ENCODE data around the gene ETNK1. TPM values are rescaled to one million over a fixed set of nuclear protein-coding genes. Genes with fewer than 3 reads are reported as not detected.

Gene ETNK1, protein sequence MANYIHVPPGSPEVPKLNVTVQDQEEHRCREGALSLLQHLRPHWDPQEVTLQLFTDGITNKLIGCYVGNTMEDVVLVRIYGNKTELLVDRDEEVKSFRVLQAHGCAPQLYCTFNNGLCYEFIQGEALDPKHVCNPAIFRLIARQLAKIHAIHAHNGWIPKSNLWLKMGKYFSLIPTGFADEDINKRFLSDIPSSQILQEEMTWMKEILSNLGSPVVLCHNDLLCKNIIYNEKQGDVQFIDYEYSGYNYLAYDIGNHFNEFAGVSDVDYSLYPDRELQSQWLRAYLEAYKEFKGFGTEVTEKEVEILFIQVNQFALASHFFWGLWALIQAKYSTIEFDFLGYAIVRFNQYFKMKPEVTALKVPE
- total RNA-seq = 23.3 TPM

DNA sequence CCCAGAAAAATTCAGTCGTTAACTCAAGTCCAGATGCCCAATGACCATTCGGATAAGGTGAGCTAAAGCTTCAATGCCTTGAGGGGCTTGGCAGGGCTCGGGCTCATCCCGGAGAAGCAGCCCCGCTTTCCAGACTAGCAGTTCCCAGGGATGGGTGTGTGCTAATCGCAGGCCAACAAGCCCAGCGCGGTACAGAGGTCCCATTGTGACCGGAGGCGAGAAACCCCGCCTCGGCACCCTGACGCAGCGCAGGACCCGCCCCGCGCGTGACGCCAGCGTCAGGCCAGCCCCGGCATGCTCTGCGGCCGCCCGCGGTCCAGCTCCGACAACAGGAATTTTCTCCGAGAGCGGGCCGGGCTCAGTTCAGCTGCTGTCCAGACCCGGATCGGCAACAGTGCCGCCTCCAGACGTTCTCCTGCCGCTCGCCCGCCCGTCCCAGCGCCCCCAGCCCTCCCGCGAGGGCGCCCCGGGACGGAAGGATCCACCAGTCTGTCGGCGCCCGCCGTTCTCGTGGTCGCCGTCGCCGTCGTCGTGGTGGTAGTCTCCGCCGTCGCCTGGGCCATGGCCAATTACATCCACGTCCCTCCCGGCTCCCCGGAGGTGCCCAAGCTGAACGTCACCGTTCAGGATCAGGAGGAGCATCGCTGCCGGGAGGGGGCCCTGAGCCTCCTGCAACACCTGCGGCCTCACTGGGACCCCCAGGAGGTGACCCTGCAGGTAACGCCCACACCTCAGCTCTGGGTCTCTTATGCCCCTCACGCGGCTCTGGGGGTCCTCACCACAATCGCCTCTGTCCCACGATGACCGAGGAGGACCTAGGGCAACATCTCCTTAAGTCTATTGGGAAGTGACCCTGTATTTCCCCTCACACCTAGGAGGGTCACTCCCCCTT lies at the start of gene ETNK1:
ETNK1 (plus strand) TSS at position 302 of the 892 bp plus-strand sequence; CDS start at position 562, 260 bp downstream.
- peak within 1 kb of the TSS; percentile 78 to 90 for H3K4me3 ChIP-seq
- intact Hi-C loops (cut with DNase I) = no loop called here
- H3K4me1 ChIP-seq = peaks cover 37% of the 10 kb centered on the region
- DNase-seq (ENCODE audit: extremely low spot score in 2 of 2) = peak; percentile 96 to 97
- no peaks in the 10 kb centered on the region for H3K27me3 ChIP-seq
- peak within 1 kb of the TSS; percentile 97 for H3K27ac ChIP-seq
- TF ChIP-seq, protein P1, sequence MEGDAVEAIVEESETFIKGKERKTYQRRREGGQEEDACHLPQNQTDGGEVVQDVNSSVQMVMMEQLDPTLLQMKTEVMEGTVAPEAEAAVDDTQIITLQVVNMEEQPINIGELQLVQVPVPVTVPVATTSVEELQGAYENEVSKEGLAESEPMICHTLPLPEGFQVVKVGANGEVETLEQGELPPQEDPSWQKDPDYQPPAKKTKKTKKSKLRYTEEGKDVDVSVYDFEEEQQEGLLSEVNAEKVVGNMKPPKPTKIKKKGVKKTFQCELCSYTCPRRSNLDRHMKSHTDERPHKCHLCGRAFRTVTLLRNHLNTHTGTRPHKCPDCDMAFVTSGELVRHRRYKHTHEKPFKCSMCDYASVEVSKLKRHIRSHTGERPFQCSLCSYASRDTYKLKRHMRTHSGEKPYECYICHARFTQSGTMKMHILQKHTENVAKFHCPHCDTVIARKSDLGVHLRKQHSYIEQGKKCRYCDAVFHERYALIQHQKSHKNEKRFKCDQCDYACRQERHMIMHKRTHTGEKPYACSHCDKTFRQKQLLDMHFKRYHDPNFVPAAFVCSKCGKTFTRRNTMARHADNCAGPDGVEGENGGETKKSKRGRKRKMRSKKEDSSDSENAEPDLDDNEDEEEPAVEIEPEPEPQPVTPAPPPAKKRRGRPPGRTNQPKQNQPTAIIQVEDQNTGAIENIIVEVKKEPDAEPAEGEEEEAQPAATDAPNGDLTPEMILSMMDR (IDR thresholded peaks at IDR 0.05) = no peak
- peak; percentile 64 to 100 for TF ChIP-seq POLR2AphosphoS5 (IDR thresholded peaks at IDR 0.05; ENCODE audit: insufficient read depth in 1 of 2, low read depth in 1 of 2)
- TF ChIP-seq POLR2A (IDR thresholded peaks at IDR 0.05) = peak; percentile 77 to 98
- no peaks in the 10 kb centered on the region for H3K36me3 ChIP-seq
- no peaks in the 10 kb centered on the region for H3K9me3 ChIP-seq

DNA sequence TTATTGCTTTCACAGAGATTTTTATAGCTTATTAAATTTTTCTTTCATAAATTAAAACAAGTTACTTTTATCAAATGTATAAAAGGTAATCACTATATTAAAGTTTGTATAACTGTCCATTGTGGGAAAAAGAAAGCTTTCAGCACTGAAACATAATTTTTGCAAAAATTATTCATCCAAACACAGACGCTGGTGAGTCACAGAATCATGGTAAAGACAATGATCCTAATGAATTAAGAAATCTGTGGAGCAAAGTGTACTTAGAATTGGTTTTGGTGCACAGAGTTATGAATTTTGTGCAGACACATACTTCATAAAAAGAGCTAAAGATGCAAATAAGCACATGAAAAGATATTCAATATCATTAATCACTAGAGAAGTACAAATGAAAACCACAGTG lies 48.9 kb upstream of the ETNK1 start:
- intact Hi-C loops (cut with DNase I) = no loop called here
- no peak for TF ChIP-seq POLR2A (IDR thresholded peaks at IDR 0.05)

DNA sequence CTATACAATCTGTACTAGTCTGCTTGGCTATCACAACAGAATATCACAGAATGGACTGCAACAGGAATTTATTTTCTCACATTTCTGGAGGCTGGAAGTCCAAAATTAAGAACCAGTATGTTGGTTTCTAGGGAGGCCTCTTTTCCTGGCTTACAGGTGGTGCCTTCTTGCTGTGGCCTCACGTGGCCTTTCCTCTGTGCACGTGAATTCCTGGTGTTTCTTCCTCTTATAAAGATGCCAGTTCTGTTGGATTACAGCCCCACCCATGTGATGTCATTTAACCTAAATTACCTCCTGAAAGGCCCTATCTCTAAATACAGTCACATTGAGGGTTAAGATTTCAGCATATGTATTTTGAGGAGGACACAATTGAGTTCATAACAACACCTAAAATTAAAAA lies 48.5 kb upstream of the ETNK1 start:
- H3K27me3 ChIP-seq = no peaks in the 10 kb centered on the region
- intact Hi-C loops (cut with DNase I) = no loop called here
- DNase-seq (ENCODE audit: extremely low spot score in 2 of 2) = no peak
- H3K4me1 ChIP-seq = no peaks in the 10 kb centered on the region
- no peak overlapping the region for H3K27ac ChIP-seq
- H3K36me3 ChIP-seq = no peaks in the 10 kb centered on the region
- no peaks in the 10 kb centered on the region for H3K9me3 ChIP-seq
- no peak overlapping the region for H3K4me3 ChIP-seq
- TF ChIP-seq POLR2AphosphoS5 (IDR thresholded peaks at IDR 0.05; ENCODE audit: insufficient read depth in 1 of 2, low read depth in 1 of 2) = no peak
- TF ChIP-seq POLR2A (IDR thresholded peaks at IDR 0.05) = no peak
- TF ChIP-seq, protein P1 (IDR thresholded peaks at IDR 0.05) = no peak

More for the DNA sequence above, 48.9 kb upstream of the ETNK1 start:
- Histone ChIP-seq H3K27ac (no peak overlapping the region), H3K27me3 (no peaks in the 10 kb centered on the region), H3K4me3 (no peak overlapping the region), H3K9me3 (no peaks in the 10 kb centered on the region), H3K4me1 (no peaks in the 10 kb centered on the region), H3K36me3 (no peaks in the 10 kb centered on the region)
- DNase-seq (ENCODE audit: extremely low spot score in 2 of 2) = no peak

DNA sequence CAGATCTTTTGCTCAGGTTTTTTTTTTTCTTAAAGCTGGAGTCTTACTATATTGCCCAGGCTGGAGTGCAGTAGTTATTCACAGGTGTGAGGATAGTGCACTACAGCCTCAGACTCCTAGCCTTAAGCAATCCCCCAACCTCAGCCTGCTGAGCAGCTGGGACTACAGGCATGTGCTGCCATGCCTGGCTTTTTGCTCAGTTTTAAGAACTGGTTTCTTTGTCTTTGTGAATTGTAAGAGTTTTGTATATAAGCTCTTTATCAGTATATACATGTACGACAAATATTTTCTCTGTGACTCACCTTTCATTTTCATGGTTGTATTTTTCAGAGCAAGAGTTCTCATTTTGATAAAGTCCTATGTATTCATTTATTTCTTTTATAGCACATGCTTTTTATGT lies 47.3 kb upstream of the ETNK1 start:
- Histone ChIP-seq H3K36me3 (no peaks in the 10 kb centered on the region), H3K27me3 (no peaks in the 10 kb centered on the region), H3K4me3 (no peak overlapping the region), H3K4me1 (no peaks in the 10 kb centered on the region), H3K9me3 (no peaks in the 10 kb centered on the region), H3K27ac (no peak overlapping the region)
- no peak for DNase-seq (ENCODE audit: extremely low spot score in 2 of 2)
- TF ChIP-seq, protein P1 (IDR thresholded peaks at IDR 0.05) = no peak
- no peak for TF ChIP-seq POLR2AphosphoS5 (IDR thresholded peaks at IDR 0.05; ENCODE audit: insufficient read depth in 1 of 2, low read depth in 1 of 2)
- TF ChIP-seq POLR2A (IDR thresholded peaks at IDR 0.05) = no peak
- intact Hi-C loops (cut with DNase I) = no loop called here

DNA sequence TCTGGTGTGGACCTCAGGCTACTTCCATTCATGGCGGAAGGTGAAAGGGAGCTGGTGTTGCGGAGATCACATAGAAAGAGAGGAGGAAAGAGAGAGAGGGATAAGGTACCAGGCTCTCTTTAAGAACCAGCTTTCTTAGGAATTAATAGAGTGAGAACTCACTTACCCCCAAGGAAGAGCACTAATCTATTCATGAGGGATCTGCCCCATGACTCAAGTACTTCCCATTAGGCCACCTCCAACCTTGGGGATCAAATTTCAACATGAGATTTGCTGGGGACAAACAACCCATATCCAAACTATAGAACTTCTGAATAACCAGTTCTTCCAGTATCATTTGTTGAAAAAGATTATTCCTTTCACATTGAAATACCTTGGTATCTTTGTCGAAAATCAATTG lies 46.6 kb upstream of the ETNK1 start:
- H3K27me3 ChIP-seq = no peaks in the 10 kb centered on the region
- no peak for DNase-seq (ENCODE audit: extremely low spot score in 2 of 2)
- H3K36me3 ChIP-seq = no peaks in the 10 kb centered on the region
- no peak for TF ChIP-seq POLR2A (IDR thresholded peaks at IDR 0.05)
- no peak for TF ChIP-seq POLR2AphosphoS5 (IDR thresholded peaks at IDR 0.05; ENCODE audit: insufficient read depth in 1 of 2, low read depth in 1 of 2)
- TF ChIP-seq, protein P1 (IDR thresholded peaks at IDR 0.05) = no peak
- H3K9me3 ChIP-seq = no peaks in the 10 kb centered on the region
- intact Hi-C loops (cut with DNase I) = no loop called here
- no peak overlapping the region for H3K27ac ChIP-seq
- H3K4me1 ChIP-seq = no peaks in the 10 kb centered on the region
- no peak overlapping the region for H3K4me3 ChIP-seq
